MM.1S (cell line): ENCODE data around the gene CBLB.

Source experiments
- DNase-seq: peaks from one replicate; pipeline ENCODE4 v3.0.0-alpha.2; 2015
- H2AFZ ChIP-seq: fragments of 300-600 bp; sonication (generic); 2 replicates; pipeline ENCODE4 v1.6.0; 2016; ENCODE audit warnings: antibody characterized with exemption, low read length
- H3F3A ChIP-seq: fragments of 300-600 bp; sonication (generic); 2 replicates; pipeline ENCODE4 v1.6.1; 2016; ENCODE audit warnings: mild to moderate bottlenecking, antibody characterized with exemption, low read length, moderate library complexity, mixed read lengths; ENCODE audit not compliant: insufficient read depth
- H3K27ac ChIP-seq: fragments of 300-600 bp; sonication (generic); 2 replicates; pipeline ENCODE4 v1.5.1; 2016; ENCODE audit warnings: mild to moderate bottlenecking, low read length
- H3K27me3 ChIP-seq: fragments of 300-600 bp; sonication (generic); replicated peaks from 2 replicates; pipeline ENCODE4 v1.6.0; 2016; ENCODE audit warnings: low read length; ENCODE audit not compliant: insufficient read depth
- H3K36me3 ChIP-seq: fragments of 300-600 bp; sonication (generic); replicated peaks from 2 replicates; pipeline ENCODE4 v1.6.1; 2016; ENCODE audit warnings: mild to moderate bottlenecking, low read length, mixed read lengths; ENCODE audit not compliant: insufficient read depth
- H3K4me1 ChIP-seq: fragments of 300-600 bp; sonication (generic); 2 replicates; pipeline ENCODE4 v1.6.1; 2016; ENCODE audit warnings: low read length, mixed read lengths
- H3K4me2 ChIP-seq: fragments of 300-600 bp; sonication (generic); 2 replicates; pipeline ENCODE4 v1.6.0; 2016; ENCODE audit warnings: low read depth, low read length
- H3K4me3 ChIP-seq: fragments of 300-600 bp; sonication (generic); 2 replicates; pipeline ENCODE4 v1.5.1; 2016; ENCODE audit warnings: low read length, mixed read lengths
- H3K79me2 ChIP-seq: fragments of 300-600 bp; sonication (generic); 2 replicates; pipeline ENCODE4 v1.6.1; 2016; ENCODE audit warnings: mixed run types, low read length, mixed read lengths
- H3K9ac ChIP-seq: fragments of 300-600 bp; sonication (generic); 2 replicates; pipeline ENCODE4 v1.6.1; 2016; ENCODE audit warnings: low read length, mixed read lengths
- H3K9me2 ChIP-seq: fragments of 300-600 bp; sonication (generic); replicated peaks from 2 replicates; pipeline ENCODE4 v1.6.1; 2016; ENCODE audit warnings: mild to moderate bottlenecking, low read length, mixed read lengths; ENCODE audit not compliant: insufficient read depth
- H3K9me3 ChIP-seq: fragments of 300-600 bp; sonication (generic); replicated peaks from 2 replicates; pipeline ENCODE4 v1.6.1; 2016; ENCODE audit warnings: mild to moderate bottlenecking, low read length, mixed read lengths; ENCODE audit not compliant: insufficient read depth
- H4K20me1 ChIP-seq: fragments of 300-600 bp; sonication (generic); 2 replicates; pipeline ENCODE4 v1.6.1; 2016; ENCODE audit warnings: mild to moderate bottlenecking, low read length, moderate library complexity, mixed read lengths; ENCODE audit not compliant: insufficient read depth
- EZH2 ChIP-seq: fragments of 300-600 bp; sonication (generic); optimal IDR thresholded peaks from 2 replicates; pipeline ENCODE3; 2017; ENCODE audit warnings: low read depth, mild to moderate bottlenecking, antibody characterized with exemption, low read length, mixed read lengths
- EZH2phosphoT487 ChIP-seq: fragments of 300-600 bp; sonication (generic); IDR thresholded peaks from 2 replicates; pipeline ENCODE4 v1.6.1; 2018; ENCODE audit warnings: antibody characterized with exemption, low read length
- TF ChIP-seq, protein P1 (sequence below): fragments of 300-600 bp; sonication (generic); IDR thresholded peaks from 2 replicates; pipeline ENCODE4 v1.5.1; 2016; ENCODE audit warnings: antibody characterized with exemption, low read length, mixed read lengths

The CBLB gene

DNA sequence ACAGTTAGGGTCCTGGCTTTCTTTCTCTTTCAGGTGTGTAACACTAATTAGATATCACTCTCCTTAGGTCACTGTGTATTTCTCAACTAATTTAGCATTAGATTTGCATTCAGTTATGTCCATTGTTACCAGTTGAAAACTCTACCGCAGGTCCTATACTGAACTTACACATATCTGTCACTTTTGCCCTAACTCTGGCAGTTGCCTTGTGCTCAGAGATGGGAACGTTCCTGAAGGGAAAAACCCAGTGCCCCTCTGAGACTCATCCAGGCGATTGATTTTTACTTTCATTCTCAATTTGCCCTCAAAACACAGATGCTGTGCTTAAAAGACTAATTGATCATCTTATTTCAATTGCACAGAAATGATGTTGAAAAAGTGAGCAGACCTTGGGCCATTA, 253.0 kb downstream of the CBLB start:
- no peaks in the 10 kb centered on the region for H3K79me2 ChIP-seq
- no peak for TF ChIP-seq EZH2phosphoT487
- TF ChIP-seq, protein P1, sequence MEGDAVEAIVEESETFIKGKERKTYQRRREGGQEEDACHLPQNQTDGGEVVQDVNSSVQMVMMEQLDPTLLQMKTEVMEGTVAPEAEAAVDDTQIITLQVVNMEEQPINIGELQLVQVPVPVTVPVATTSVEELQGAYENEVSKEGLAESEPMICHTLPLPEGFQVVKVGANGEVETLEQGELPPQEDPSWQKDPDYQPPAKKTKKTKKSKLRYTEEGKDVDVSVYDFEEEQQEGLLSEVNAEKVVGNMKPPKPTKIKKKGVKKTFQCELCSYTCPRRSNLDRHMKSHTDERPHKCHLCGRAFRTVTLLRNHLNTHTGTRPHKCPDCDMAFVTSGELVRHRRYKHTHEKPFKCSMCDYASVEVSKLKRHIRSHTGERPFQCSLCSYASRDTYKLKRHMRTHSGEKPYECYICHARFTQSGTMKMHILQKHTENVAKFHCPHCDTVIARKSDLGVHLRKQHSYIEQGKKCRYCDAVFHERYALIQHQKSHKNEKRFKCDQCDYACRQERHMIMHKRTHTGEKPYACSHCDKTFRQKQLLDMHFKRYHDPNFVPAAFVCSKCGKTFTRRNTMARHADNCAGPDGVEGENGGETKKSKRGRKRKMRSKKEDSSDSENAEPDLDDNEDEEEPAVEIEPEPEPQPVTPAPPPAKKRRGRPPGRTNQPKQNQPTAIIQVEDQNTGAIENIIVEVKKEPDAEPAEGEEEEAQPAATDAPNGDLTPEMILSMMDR, result no peak
- TF ChIP-seq EZH2, result no peak

DNA sequence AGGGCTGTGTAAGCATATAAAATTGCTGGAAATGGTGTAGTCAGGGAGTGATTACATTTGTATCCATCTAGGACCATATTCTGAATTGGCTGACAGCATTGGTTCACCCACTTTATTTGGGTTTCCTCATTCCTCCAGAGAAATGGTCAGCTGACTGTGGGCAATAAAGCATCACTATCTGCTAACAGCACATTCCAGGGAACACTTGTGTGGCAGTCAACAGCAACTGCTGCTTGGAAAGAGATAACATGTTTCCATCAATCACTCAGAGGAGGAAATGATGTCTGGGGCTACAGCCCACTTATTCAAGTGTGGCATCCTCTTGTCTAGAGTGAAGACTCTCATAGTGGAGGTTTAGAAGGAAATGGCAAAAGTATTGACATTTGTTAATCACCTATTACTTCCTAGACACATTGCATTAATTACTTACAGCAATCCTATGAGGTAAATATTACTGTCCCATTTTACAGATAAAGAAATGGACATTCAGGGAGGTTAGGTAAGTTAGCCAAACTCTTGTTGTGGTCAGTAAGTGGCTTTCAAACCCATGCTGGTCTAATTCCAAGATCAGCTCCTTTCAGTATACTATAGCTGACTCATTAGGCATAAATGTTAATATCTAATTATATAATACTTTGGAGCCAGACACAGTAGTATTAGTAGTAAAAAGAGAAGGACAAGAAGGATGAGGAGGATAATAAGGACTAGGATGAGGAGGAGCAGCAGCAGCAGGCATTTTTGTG, 254.4 kb downstream of the CBLB start:
- Histone ChIP-seq H3K9me3 (no peaks in the 10 kb centered on the region), H3K9me2 (no peaks in the 10 kb centered on the region), H3K27me3 (no peaks in the 10 kb centered on the region), H3K9ac (no peak overlapping the region), H2AFZ (no peak overlapping the region), H3K27ac (no peak overlapping the region), H3K79me2 (no peaks in the 10 kb centered on the region), H4K20me1 (no peaks in the 10 kb centered on the region), H3K4me1 (no peaks in the 10 kb centered on the region), H3F3A (no peaks in the 10 kb centered on the region), H3K4me2 (no peak overlapping the region), H3K4me3 (no peak overlapping the region), H3K36me3 (no peaks in the 10 kb centered on the region)
- DNase-seq, result no peak
- TF ChIP-seq EZH2 (no peak), EZH2phosphoT487 (no peak)
- TF ChIP-seq, protein P1, result no peak

More for the DNA sequence above, 253.0 kb downstream of the CBLB start:
- H3K9ac ChIP-seq, result no peak overlapping the region
- no peak overlapping the region for H3K4me2 ChIP-seq
- H3K9me3 ChIP-seq, result no peaks in the 10 kb centered on the region
- H3K27ac ChIP-seq, result no peak overlapping the region
- no peak overlapping the region for H3K4me3 ChIP-seq
- no peaks in the 10 kb centered on the region for H3K36me3 ChIP-seq
- no peaks in the 10 kb centered on the region for H4K20me1 ChIP-seq
- no peaks in the 10 kb centered on the region for H3K4me1 ChIP-seq
- H3F3A ChIP-seq, result no peaks in the 10 kb centered on the region
- DNase-seq, result no peak
- no peaks in the 10 kb centered on the region for H3K9me2 ChIP-seq
- H2AFZ ChIP-seq, result no peak overlapping the region
- H3K27me3 ChIP-seq, result no peaks in the 10 kb centered on the region

DNA sequence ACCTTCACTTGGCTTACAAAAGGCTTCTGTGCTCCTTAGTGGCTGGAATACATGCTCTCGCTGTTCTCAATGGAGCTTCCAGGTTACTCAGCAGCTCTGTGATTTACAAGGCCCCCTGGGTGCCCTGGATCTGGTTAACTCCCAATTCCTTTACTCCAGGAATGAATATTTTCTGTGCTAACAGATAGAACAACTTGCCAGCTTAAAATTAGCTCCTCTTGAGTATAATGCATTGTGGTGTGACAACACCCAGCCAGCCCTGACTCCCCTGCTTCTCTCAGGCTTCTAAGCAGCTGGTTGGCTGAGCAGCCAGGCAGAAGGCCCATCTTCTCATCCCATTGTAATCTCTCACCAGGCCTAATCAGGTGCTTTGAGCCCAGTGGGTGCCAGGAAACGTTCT, 255.7 kb downstream of the CBLB start:
- H3K36me3 ChIP-seq, result no peaks in the 10 kb centered on the region
- H2AFZ ChIP-seq, result no peak overlapping the region
- no peaks in the 10 kb centered on the region for H3K27me3 ChIP-seq
- H3K27ac ChIP-seq, result no peak overlapping the region
- H3F3A ChIP-seq, result no peaks in the 10 kb centered on the region
- H3K9ac ChIP-seq, result no peak overlapping the region
- H3K79me2 ChIP-seq, result no peaks in the 10 kb centered on the region
- no peaks in the 10 kb centered on the region for H4K20me1 ChIP-seq
- TF ChIP-seq EZH2phosphoT487, result no peak
- TF ChIP-seq, protein P1, result no peak
- TF ChIP-seq EZH2, result no peak
- no peak overlapping the region for H3K4me3 ChIP-seq
- H3K9me2 ChIP-seq, result no peaks in the 10 kb centered on the region
- no peak overlapping the region for H3K4me2 ChIP-seq
- no peaks in the 10 kb centered on the region for H3K9me3 ChIP-seq
- DNase-seq, result no peak
- no peaks in the 10 kb centered on the region for H3K4me1 ChIP-seq
